GM19438 (cell line): ENCODE results near the gene GMPPB.
A peak's percentile ranks its signal among the peaks of the same experiment; 100 is the strongest.

Experiments used
- ATAC-seq: cut with Tn5 transposase; IDR thresholded peaks from one replicate; pipeline ENCODE4 v1.9.1; 2021; ENCODE audit warnings: low read depth; ENCODE audit not compliant: unreplicated experiment

Gene GMPPB

GRCh38 chr3:49673715-49674496 lies 49.8 kb downstream of the GMPPB start, which contains the start of gene APEH:
APEH (plus strand) TSS chr3:49674351; CDS start chr3:49674402, 51 bp downstream.
- ATAC-seq, result peak; percentile 79

DNA sequence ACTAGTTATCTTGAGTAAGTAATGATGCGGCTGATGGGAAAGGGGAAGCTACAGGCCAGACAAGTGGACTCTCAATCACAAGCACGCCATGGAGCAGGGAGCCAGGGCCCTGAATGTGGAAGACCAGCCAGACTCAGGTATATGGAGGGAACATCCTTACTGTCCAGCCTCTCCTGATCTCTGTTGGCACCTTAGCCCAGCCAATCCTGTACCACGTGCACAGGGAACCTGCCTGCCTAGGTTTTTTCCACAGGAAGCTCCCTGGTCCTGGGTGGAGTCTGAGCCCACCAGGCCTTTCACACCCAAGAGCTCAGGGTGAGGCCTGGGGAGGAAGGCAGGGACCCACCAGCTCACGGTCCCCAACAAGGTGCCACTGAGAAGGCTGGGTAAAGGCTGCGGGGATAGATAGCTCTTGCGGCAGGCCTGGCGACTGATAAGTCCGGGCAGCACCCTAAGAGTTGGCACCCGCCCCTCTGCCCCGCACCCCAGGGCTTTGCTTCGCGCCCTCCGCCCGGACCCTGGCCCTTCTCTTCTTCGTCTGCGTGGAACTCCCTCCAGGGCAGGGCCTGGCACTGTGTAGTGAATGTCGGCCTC lies 50.5 kb downstream of the GMPPB start:
- ATAC-seq, result no peak

GRCh38 chr3:49671291-49672288 lies 52.2 kb downstream of the GMPPB start:
- no peak for ATAC-seq

- no peak for ATAC-seq
These were observed 52.8 kb downstream of the GMPPB start for GRCh38 chr3:49670940-49671290.
